HG02973 (cell line): ENCODE results near the gene GAS5.

Experiments used
- ATAC-seq: cut with Tn5 transposase; IDR thresholded peaks from one replicate; pipeline ENCODE4 v1.9.1; 2021; ENCODE audit warnings: moderate library complexity; ENCODE audit not compliant: unreplicated experiment

GAS5 gene

GRCh38 chr1:173832748-173833147 is 35.0 kb downstream of the GAS5 start:
- ATAC-seq = no peak

DNA sequence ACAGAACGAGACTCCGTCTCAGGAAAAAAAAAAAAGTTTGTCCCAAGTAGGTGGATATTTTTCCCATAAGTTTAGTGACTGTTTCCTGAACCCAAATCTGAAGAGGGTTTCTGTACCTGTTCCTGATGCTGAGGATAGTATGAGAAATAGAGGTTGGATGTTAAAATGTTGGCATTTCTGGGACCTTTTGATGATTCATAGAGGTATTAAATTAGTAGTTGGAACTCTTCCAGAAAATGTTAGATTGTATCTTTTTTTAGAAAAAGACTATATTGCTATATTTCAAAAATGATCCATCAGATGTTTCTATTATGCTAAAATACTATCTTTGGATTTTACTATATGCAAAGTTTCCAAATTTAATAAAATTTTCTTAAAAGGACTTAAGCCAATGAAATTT is 40.2 kb downstream of the GAS5 start:
- ATAC-seq = no peak

DNA sequence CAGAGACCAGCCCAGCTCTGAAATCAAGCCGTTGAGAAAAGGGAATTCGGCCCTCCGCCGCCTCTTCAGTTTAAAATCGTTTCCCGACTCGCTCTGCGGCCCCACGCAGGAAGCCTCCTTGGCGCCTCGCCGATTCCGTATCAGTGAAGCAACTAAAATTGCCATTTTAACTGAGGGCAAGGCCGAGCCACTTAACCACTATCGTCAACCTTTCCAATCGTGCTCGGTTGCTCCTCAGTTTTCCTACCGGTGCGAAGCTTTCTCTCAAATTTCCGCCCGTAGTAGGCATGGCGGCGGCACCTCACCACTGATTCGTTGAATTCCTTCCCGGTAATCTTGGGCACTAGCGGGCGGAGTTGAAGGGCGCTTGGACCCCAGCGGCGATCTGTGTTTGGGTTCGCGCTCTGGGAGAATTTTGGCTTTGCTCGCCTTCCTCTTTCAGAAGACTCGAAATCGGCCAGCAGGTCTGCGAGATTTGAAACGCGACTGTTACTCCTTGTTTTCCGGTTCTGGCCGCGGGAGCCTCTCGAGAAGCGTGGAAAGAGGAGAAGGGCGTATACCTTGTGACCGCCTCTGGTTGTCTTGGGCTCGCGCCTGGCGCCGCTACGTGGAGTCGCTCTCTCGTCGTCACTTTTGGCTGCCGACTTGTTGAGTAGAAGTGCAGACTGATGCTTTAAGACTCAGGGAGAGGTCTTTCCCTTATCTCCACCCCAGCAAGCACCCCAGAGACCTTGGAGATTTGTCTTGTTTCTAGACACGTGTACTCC is 43.3 kb downstream of the GAS5 start, which contains the start of the genes CENPL and DARS2:
CENPL (minus strand) TSS at position 569 of the 767 bp plus-strand sequence. CDS start 13,584 bp downstream, outside the sequence.
DARS2 (plus strand) TSS at position 359 of the 767 bp plus-strand sequence. CDS start 557 bp downstream, outside the sequence.
- ATAC-seq = peak; percentile 78

GRCh38 chr1:173823781-173824314 is 43.9 kb downstream of the GAS5 start:
- peak; percentile 40 for ATAC-seq

GRCh38 chr1:173821680-173822079 is 46.1 kb downstream of the GAS5 start:
- ATAC-seq = no peak

DNA sequence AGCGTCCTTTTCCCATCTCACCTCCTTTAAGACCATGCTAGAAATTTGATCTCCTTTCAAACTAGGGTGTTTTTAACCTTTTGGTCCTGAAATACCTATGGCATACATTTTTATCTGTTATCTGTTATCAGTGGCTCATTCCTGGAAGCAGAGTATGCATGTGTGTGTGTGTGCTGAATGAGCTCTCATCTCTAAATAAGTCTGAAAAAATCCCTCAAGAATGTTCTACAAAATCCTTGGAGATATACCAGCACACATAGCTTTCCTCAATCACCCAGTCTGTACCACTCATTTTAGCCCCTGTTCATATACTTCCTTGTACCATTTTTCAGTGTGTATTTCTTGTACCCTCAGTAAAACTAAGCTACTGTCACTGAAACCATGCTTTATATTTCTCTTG is 49.3 kb downstream of the GAS5 start:
- ATAC-seq = no peak
